Upper lobe of left lung (tissue), 6 donors: ENCODE data around the gene PRKD2. TPM values are rescaled to one million over a fixed set of nuclear protein-coding genes. Genes with fewer than 3 reads are reported as not detected.

Source experiments
- ATAC-seq, 2 donors: fragments of 200-7000 bp; cut with Tn5 transposase; one replicate each; pipeline ENCODE4 v1.9.1; 2022; ENCODE audit warnings: mild to moderate bottlenecking in 2 of 2, moderate library complexity in 2 of 2; ENCODE audit not compliant: low FRiP score in 2 of 2
- DNase-seq, 2 donors: peaks; one replicate each; pipeline ENCODE4 v3.0.0-alpha.2; 2019 to 2020
- H3K27ac ChIP-seq, 4 donors: fragments of 200-600 bp; sonication (generic); one replicate each; pipeline ENCODE4 v1.5.1; 2016 to 2019
- H3K27me3 ChIP-seq, 4 donors: fragments of 200-600 bp; sonication (generic); one replicate each; pipeline ENCODE4 v1.5.1; 2017 to 2019
- H3K36me3 ChIP-seq, 4 donors: fragments of 200-600 bp; sonication (generic); one replicate each; pipeline ENCODE4 v1.5.1; 2016 to 2019
- H3K4me1 ChIP-seq, 4 donors: fragments of 200-600 bp; sonication (generic); one replicate each; pipeline ENCODE4 v1.5.1; 2018 to 2019
- H3K4me3 ChIP-seq, 4 donors: fragments of 200-600 bp; sonication (generic); one replicate each; pipeline ENCODE4 v1.5.1; 2017 to 2019; ENCODE audit warnings: mild to moderate bottlenecking in 2 of 4, moderate library complexity in 1 of 4
- H3K9me3 ChIP-seq, 4 donors: fragments of 200-600 bp; sonication (generic); one replicate each; pipeline ENCODE4 v1.5.1; 2018 to 2019
- CTCF ChIP-seq, 6 experiments: fragments of 450-650 bp in 4 of 6; fragments of 200-600 bp in 2 of 6; sonication (generic) in 2 of 6; IDR thresholded peaks; one replicate each; pipeline ENCODE4 v1.5.1; 2016 to 2019; ENCODE audit warnings: antibody characterized with exemption in 6 of 6
- EP300 ChIP-seq, 4 donors: sonication (generic); formaldehyde crosslinking; IDR thresholded peaks; one replicate each; pipeline ENCODE4 v1.5.1; 2017; ENCODE audit warnings: antibody characterized with exemption in 4 of 4, control low read depth in 2 of 4
- POLR2A ChIP-seq, 4 donors: fragments of 450-650 bp; IDR thresholded peaks; one replicate each; pipeline ENCODE4 v1.5.1; 2016 to 2017; ENCODE audit warnings: antibody characterized with exemption in 4 of 4, mild to moderate bottlenecking in 2 of 4
- POLR2AphosphoS5 ChIP-seq, 2 donors: sonication (generic); formaldehyde crosslinking; IDR thresholded peaks; one replicate each; pipeline ENCODE4 v1.5.1; 2017; ENCODE audit warnings: antibody characterized with exemption in 2 of 2
- WGBS, 2 donors: methylation state at CpG; one replicate each; pipeline ENCODE4 v1.1.5; 2017 to 2018; 5-methylcytosine and 5-hydroxymethylcytosine counted together
- total RNA-seq, 6 donors: library from RNA; depleted of rRNA in 4 of 6; stranded (reverse); fragments of >200 nt in 4 of 6; gene quantifications; one replicate each; pipeline versions ENCODE4 v1.1.0 to v1.2.1, GENCODE V29; 2016 to 2021
- donor health status: DM: no; HTN: no; CAD: no; lungs with moderate emphysema.
- donor health status: DM: no; HTN: yes; CAD: no; lungs with severe emphysema.

Gene PRKD2
- total RNA-seq, 6 donors from 2014 or later: 25.2 to 65.4 (median 50.3) TPM

- H3K27ac ChIP-seq: no peak overlapping the region
- WGBS, 2 donors: 29 to 31% methylated on average over 15 to 39 of the region's 144 CpGs
- H3K27me3 ChIP-seq: peaks cover 0 to 18% (median 7%) of the 10 kb centered on the region in 4 donors
- H3K9me3 ChIP-seq: peaks cover 0 to 5% (median 0%) of the 10 kb centered on the region in 4 donors
- no peaks in the 10 kb centered on the region for H3K36me3 ChIP-seq
- DNase-seq (peak in 1 of 2 donors; percentile 76), ATAC-seq (no peak)
- peaks cover 0 to 7% (median 0%) of the 10 kb centered on the region in 4 donors for H3K4me1 ChIP-seq
- TF ChIP-seq EP300 (IDR thresholded peaks at IDR 0.05) (no peak), POLR2A (IDR thresholded peaks at IDR 0.05) (no peak), POLR2AphosphoS5 (IDR thresholded peaks at IDR 0.05) (no peak), CTCF (IDR thresholded peaks at IDR 0.05) (no peak)
- no peak overlapping the region for H3K4me3 ChIP-seq
These were observed 67.7 kb downstream of the PRKD2 start for GRCh38 chr19:46648961-46649960.

GRCh38 chr19:46648060-46648960 lies 68.6 kb downstream of the PRKD2 start:
- ATAC-seq (peak; percentile 32 to 63), DNase-seq (peak in 1 of 2 donors; percentile 70)
- peaks cover 0 to 18% (median 7%) of the 10 kb centered on the region in 4 donors for H3K27me3 ChIP-seq
- no peak overlapping the region for H3K4me3 ChIP-seq
- no peak overlapping the region for H3K27ac ChIP-seq
- no peak for TF ChIP-seq CTCF (IDR thresholded peaks at IDR 0.05)
- no peak for TF ChIP-seq POLR2A (IDR thresholded peaks at IDR 0.05)
- TF ChIP-seq POLR2AphosphoS5 (IDR thresholded peaks at IDR 0.05): no peak
- TF ChIP-seq EP300 (IDR thresholded peaks at IDR 0.05): no peak
- WGBS, 2 donors: 40 to 51% methylated on average over 16 to 48 of the region's 63 CpGs
- H3K36me3 ChIP-seq: no peaks in the 10 kb centered on the region
- peaks cover 0 to 5% (median 0%) of the 10 kb centered on the region in 4 donors for H3K9me3 ChIP-seq
- H3K4me1 ChIP-seq: peaks cover 0 to 7% (median 0%) of the 10 kb centered on the region in 4 donors

- no peaks in the 10 kb centered on the region for H3K36me3 ChIP-seq
- H3K9me3 ChIP-seq: peaks cover 0 to 5% (median 0%) of the 10 kb centered on the region in 4 donors
- H3K4me3 ChIP-seq: no peak overlapping the region
- TF ChIP-seq EP300 (IDR thresholded peaks at IDR 0.05) (no peak), POLR2A (IDR thresholded peaks at IDR 0.05) (no peak), CTCF (IDR thresholded peaks at IDR 0.05) (no peak), POLR2AphosphoS5 (IDR thresholded peaks at IDR 0.05) (no peak)
- H3K27ac ChIP-seq: no peak overlapping the region
- ATAC-seq (no peak), DNase-seq (no peak)
- 82 to 85% methylated on average over 3 of the region's 3 CpGs for WGBS, 2 donors
- H3K4me1 ChIP-seq: peaks cover 0 to 7% (median 0%) of the 10 kb centered on the region in 4 donors
- H3K27me3 ChIP-seq: peaks cover 0 to 18% (median 7%) of the 10 kb centered on the region in 4 donors
These were observed 70.5 kb downstream of the PRKD2 start for GRCh38 chr19:46646402-46646801.

GRCh38 chr19:46644720-46645119 lies 72.2 kb downstream of the PRKD2 start:
- TF ChIP-seq POLR2A (IDR thresholded peaks at IDR 0.05) (no peak), EP300 (IDR thresholded peaks at IDR 0.05) (no peak), POLR2AphosphoS5 (IDR thresholded peaks at IDR 0.05) (no peak), CTCF (IDR thresholded peaks at IDR 0.05) (no peak)
- Histone ChIP-seq H3K4me3 (no peak overlapping the region), H3K9me3 (peaks cover 0 to 5% (median 0%) of the 10 kb centered on the region in 4 donors), H3K36me3 (no peaks in the 10 kb centered on the region), H3K27ac (peak overlapping the region in 1 of 4 donors; percentile 18), H3K4me1 (peaks cover 2 to 13% (median 3%) of the 10 kb centered on the region in 4 donors), H3K27me3 (peaks cover 0 to 18% (median 9%) of the 10 kb centered on the region in 4 donors)
- 37 to 58% methylated on average over 3 of the region's 3 CpGs for WGBS, 2 donors
- ATAC-seq: no peak
- no peak for DNase-seq
